Forelimb muscle (tissue), 1 donor: ENCODE results near the gene SLC22A16. TPM values are rescaled to one million over a fixed set of nuclear protein-coding genes. Genes with fewer than 3 reads are reported as not detected.

ENCODE experiments used
- DNase-seq: peaks from one replicate; pipeline ENCODE4 v3.0.0-alpha.2; 2013; ENCODE audit warnings: low read depth
- polyA plus RNA-seq: library from polyadenylated mRNA; unstranded; fragments of 120-200 nt; gene quantifications from one replicate; pipeline ENCODE4 v1.2.1, GENCODE V29; 2013; ENCODE audit not compliant: insufficient read length

Gene SLC22A16
- polyA plus RNA-seq, 1 donor, result 0.06 TPM

DNA sequence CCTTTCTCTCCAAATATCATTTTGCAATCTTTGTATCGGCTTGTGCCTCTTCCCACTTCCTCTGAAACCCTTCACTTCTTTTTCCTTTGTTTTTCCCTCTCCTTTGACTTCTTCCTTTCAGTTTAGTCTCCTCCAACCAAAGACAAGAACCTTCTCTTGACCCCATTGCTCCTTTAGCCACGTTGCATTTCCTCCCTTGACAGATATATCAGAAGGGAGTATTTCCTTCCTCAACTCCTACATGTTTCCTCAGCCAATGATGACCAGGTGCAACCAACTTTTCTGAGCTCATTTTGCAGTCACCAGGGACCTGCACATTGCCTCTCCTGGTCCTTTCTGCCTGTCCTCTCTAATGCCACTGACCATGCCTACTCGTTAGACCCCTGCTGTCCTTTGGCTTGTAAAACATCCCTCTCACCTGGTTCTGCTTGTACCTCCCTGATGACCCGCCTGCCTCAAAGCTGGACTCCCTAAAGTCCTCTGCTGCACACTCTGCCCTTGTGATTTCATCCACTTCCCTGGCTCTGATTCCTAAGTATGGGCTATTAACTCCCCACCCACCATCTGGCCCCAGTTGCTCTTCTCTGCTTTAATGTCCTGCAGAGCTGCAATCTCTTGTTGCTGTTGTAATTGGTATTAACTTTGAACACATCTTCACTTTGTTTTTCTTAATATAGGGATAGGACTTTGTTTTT lies 27.4 kb downstream of the SLC22A16 start:
- no peak for DNase-seq

- no peak for DNase-seq
Observed at GRCh38 chr6:110447761-110448160, 28.7 kb downstream of the SLC22A16 start.

DNA sequence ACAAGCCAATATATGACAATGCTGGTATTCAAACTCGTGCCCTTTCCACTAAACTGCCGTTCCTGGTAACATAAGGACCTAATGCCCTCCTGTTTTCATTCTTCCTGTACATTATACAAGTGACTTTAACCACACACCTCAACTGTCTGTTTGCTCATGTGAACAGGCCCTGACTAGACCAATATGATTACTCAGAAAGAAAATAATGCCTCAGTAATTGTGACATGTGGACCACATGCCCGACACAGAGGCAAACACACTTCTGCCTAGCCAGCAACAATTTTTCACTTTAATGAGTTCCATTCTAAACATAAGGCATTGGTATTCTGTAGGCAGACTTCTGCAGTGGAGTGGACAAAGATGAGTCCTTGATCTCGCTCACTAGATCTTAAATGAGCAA lies 30.0 kb downstream of the SLC22A16 start:
- no peak for DNase-seq

GRCh38 chr6:110440026-110440425 lies 36.4 kb downstream of the SLC22A16 start:
- no peak for DNase-seq

GRCh38 chr6:110439356-110439755 lies 37.1 kb downstream of the SLC22A16 start:
- DNase-seq, result no peak

DNA sequence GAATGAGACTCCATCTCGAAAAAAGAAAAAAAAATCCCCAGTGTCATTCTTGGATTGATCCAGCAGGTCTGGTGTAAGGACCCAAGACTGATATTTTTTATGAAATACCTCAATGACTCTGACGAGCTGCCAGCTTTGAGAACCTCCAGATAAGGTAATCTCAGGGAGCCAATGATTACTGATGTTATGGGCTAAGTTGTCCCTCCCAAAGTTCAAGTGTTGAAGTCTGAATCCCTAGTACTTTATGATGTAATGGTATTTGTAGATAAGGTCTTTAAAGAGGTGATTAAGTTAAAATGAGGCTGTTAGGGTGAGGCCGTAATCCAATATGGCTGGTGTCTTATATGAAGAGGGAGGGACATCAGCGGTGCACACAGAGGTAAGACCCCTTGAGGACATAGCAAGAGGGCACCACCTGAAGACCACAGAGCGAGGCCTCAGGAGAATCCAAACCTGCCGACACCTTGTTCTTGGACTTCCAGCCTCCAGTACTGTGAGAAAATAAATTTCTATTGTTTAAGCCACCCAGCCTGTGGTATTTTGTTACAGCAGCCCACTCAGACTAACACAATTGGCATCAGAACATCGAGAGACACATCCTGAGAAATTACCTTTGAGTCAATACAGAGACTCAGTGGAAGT lies 41.3 kb downstream of the SLC22A16 start:
- no peak for DNase-seq

DNA sequence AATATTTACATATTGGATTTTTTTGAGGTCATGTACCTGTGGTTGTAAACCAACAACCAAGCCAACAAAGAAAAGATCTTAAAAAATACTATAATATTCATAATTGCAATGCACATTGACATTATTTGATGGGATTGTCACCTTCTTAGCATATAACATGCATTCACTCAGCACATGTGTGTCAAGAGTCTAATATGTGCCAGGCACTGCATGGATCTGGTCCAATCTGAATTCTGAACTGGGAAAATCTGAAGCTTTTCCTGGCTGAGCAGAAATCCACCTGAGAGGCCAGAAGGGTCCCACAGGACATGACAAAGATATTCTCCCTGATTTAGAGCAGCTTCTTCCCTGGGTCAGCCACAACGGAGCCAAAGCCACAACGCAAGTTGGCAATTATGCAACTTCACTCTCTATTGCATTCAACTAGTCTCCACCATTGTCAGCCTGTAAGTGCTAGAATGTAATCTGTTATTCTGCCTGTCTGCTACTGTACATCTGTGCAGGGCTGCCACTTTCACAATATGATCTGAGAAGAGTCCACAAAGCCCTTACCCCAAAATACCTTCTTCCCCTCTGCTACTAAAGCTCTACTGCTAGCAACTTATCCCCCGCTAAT lies 44.0 kb downstream of the SLC22A16 start:
- DNase-seq, result no peak

- DNase-seq, result no peak
Observed at GRCh38 chr6:110430741-110431140, 45.7 kb downstream of the SLC22A16 start.

GRCh38 chr6:110430236-110430635 lies 46.2 kb downstream of the SLC22A16 start:
- DNase-seq, result no peak

DNA sequence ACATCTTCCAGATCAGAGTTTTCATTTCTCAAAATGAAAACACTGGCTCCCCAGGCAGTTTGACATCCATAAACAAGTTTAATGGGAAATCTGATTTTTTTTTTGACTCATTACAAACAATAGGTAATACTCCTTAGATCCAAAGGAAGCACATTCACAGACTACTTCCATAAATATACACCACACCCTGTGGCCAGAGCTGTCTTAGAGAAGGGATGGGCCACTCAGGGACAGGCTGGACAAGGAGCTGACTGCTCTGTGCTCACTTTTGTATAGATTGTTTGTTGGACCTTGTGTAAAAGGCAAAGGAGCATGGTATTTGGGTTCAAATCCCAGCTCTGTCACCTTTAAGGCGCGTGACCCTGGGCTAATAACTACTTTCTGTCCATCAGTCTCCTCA lies 48.3 kb downstream of the SLC22A16 start:
- DNase-seq, result no peak

DNA sequence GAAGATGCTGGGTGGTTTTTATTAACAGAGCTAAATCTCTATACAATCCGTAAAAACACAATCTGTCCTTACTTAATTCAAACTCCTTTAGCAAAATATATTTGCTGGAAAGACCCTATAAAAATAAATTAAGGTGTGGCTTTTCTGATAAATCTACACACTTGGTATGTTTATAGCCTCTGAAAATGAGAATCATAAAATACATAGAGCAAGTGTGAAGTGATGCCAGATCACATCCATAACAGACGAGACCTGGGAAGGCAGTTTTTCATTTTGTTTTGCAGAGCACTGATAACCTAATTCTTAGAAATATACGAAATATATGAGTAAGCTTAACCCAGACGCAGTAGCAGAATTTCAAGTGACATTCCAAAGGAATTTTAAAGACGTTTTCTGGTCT lies 50.6 kb downstream of the SLC22A16 start:
- DNase-seq, result no peak

DNA sequence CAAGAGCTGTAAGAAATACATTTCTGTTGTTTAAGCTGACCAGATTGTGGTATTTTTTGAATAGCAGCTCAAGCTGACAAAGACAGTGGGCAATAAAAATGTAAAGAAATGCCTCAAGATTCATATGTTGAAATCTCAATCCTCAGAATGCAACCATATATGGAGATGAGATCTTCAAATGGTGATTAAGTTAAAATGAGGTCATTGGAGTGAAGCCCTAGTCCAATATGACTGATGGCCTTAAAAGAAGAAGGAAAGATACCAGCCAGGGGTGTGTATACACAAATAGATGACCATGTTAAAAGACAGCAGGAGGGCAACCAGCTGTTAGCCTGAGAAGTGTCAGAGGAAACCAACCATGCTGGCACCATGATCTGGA lies 54.0 kb downstream of the SLC22A16 start:
- no peak for DNase-seq

DNA sequence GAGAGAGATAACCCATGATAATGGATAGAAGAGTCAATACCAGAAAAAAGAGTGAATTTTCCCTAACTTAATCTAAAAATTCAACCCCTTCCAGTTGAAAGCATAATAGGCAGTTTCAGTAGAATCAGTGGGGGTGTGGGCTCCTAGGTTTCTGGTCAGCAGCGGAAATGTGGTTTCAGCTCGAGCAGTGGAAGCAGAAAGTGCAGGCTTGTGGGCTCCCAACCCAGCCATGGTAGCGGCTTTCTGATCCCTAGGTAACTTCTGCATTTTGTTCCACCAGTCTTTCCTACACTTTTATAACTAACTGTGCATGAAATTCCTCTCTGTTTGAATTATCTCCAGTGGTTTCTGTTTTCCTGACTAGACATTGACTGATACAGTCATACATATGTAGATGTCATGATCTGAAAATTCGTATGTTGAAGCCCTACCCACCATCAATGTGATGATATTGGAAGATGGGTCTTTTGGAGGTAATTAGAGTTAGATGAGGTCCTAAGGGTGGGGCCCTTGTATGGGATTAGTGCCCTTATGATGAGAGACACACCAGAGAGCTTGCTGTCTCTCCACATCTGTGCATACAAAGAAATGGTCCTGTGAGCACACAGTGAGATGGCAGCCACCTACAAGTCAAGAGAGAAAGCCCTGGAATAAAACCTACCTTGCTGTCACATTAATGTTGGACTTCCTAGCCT lies 54.5 kb downstream of the SLC22A16 start:
- DNase-seq, result no peak

- no peak for DNase-seq
Observed at GRCh38 chr6:110419028-110419739, 57.2 kb downstream of the SLC22A16 start.

- DNase-seq, result no peak
Observed at GRCh38 chr6:110418594-110418993, 57.8 kb downstream of the SLC22A16 start.

GRCh38 chr6:110415086-110415916 lies 61.1 kb downstream of the SLC22A16 start, which contains the start of gene DDO:
Gene DDO, minus strand, starts transcription at chr6:110415575. Its CDS starts 2,113 bp downstream, at chr6:110413462.
- DNase-seq, result no peak

DNA sequence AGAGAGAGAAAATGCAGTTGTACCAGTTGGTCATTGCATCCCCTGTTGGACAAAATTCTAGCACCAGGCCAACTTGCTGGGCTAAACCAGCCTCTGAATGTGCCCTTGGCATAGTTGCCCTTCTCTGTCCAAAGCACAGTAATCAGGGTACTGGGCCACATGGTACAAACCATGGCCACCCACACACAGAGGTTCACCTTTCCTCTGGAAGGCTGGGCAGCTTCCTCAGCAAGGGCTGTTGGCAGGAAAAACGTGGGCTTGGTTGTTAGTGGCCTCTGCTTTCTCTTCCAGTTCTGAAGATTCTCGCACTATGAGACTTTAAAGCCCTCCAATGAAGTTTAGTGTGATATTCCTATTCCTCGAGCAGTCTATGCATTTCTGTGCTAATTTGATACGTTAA lies 61.7 kb downstream of the SLC22A16 start:
- no peak for DNase-seq

DNA sequence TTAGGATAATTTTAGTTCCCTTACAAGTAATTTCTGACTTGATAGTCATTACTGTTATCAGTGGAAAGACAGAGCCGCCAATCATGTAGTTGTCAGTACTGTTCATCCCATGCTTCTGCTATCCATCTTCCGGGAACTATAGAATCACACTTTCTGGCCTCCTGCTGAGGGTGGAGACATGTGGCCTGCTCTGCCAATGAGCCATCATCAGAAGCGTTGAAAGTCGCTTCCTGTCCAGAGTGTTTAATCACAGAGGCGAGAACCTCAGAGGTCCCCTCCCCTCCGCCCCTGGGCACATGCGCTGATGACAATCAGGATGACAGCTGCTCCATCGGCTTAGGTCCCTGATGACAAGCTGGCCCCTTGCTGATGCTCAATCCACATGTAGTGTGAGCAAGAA lies 64.1 kb downstream of the SLC22A16 start:
- DNase-seq, result no peak

GRCh38 chr6:110410511-110410910 lies 65.9 kb downstream of the SLC22A16 start:
- no peak for DNase-seq

- DNase-seq, result no peak
Observed at GRCh38 chr6:110409794-110410193, 66.6 kb downstream of the SLC22A16 start.

DNA sequence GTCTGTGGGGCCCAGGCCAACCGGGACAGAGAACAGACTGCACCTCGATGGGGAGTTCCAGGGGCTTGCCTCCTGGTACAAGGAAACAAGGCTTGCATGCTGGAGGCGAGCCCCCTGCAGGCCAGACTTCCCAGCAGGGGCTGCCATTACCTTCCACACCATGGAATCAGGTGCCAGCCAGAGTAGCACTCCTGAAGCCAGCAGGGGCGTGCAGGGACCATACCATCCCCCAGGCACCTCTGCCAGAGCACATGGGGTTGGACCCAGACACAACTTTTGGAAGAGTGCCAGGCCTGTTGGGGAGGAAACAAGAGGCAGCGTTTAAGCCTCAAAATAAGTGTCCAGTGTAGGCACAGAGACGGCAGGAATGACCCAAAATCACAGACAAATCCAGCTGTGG lies 67.5 kb downstream of the SLC22A16 start:
- DNase-seq, result no peak
